Measurements from ENCODE around the gene IREB2.

DNA sequence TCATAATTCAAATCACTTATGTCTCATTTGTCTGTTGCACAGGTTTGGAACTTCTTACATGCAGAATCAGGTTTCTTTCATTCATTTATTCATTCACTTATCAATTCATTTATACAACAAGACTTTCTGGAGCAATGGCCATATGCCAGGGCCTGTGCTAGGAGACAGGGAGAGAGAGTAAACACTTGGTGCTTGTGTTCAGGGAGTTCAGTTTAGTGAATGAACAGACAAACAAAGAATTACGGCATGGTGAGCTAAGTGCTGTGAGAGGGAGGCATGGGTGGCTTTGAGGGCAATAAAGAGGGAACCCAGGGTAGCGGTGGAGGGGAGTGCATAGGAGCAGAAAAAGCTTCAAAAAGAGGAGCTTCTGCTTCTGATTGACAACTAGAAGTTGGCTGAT, 8.5 kb upstream of the IREB2 start:
- TF ChIP-seq, protein P1, sequence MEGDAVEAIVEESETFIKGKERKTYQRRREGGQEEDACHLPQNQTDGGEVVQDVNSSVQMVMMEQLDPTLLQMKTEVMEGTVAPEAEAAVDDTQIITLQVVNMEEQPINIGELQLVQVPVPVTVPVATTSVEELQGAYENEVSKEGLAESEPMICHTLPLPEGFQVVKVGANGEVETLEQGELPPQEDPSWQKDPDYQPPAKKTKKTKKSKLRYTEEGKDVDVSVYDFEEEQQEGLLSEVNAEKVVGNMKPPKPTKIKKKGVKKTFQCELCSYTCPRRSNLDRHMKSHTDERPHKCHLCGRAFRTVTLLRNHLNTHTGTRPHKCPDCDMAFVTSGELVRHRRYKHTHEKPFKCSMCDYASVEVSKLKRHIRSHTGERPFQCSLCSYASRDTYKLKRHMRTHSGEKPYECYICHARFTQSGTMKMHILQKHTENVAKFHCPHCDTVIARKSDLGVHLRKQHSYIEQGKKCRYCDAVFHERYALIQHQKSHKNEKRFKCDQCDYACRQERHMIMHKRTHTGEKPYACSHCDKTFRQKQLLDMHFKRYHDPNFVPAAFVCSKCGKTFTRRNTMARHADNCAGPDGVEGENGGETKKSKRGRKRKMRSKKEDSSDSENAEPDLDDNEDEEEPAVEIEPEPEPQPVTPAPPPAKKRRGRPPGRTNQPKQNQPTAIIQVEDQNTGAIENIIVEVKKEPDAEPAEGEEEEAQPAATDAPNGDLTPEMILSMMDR (IDR thresholded peaks at IDR 0.05) = no peak
- no peak for TF ChIP-seq POLR2A (IDR thresholded peaks at IDR 0.05)
